Measurements from ENCODE around the gene GPHN. TPM values are rescaled to one million over a fixed set of nuclear protein-coding genes. Genes with fewer than 3 reads are reported as not detected.

GPHN gene
- total and polyA plus RNA-seq, 4 donors = 9.1 to 57.6 (median 33.9) TPM

DNA sequence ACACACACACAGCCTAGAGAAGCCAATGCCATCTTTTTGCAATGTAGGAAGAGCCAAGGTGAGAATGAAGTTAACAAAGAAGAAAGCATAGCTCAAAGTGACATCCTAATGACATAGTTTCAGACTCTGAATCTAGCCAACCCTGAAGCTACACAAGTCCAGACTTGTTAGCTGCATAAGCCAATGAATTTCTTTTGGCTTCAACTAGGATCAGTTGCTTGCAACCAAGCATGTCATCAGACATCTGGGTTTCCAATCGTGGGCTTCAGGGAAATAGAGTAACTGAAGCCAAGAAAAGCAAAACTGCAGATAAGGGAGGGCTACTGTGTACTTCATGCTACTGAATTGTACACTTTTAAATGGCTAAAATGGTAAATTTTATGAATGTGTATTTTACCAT, 4.4 kb upstream of the GPHN start:
- no peaks in the 10 kb centered on the region for H3K36me3 ChIP-seq (ENCODE audit: control insufficient read depth in 4 of 4, insufficient read depth in 4 of 4, low read length in 4 of 4)
- H3K4me3 ChIP-seq = no peak overlapping the region
- no peak overlapping the region for H3K27ac ChIP-seq (ENCODE audit: low read depth in 1 of 2, low read length in 1 of 2)
- ATAC-seq (ENCODE audit: insufficient read depth, low FRiP score) = no peak
- H3K4me1 ChIP-seq (ENCODE audit: control insufficient read depth in 5 of 5, insufficient read depth in 5 of 5, low read length in 5 of 5) = peaks cover 0 to 7% (median 0%) of the 10 kb centered on the region in 5 donors
- H3K9ac ChIP-seq (ENCODE audit: insufficient read depth in 1 of 2, low read length in 2 of 2) = no peak overlapping the region
- H3K27me3 ChIP-seq (ENCODE audit: control insufficient read depth in 3 of 3, insufficient read depth in 3 of 3, low read length in 2 of 3) = no peaks in the 10 kb centered on the region
- WGBS, 2 donors = 76 to 89% methylated on average over 1 of the region's 1 CpG
- no peaks in the 10 kb centered on the region for H3K9me3 ChIP-seq (ENCODE audit: control insufficient read depth in 4 of 4, insufficient read depth in 3 of 4, low read length in 3 of 4)
- TF ChIP-seq CTCF (IDR thresholded peaks at IDR 0.05; ENCODE audit: control extremely low read depth, extremely low read depth) = no peak
- DNase-seq = no peak

DNA sequence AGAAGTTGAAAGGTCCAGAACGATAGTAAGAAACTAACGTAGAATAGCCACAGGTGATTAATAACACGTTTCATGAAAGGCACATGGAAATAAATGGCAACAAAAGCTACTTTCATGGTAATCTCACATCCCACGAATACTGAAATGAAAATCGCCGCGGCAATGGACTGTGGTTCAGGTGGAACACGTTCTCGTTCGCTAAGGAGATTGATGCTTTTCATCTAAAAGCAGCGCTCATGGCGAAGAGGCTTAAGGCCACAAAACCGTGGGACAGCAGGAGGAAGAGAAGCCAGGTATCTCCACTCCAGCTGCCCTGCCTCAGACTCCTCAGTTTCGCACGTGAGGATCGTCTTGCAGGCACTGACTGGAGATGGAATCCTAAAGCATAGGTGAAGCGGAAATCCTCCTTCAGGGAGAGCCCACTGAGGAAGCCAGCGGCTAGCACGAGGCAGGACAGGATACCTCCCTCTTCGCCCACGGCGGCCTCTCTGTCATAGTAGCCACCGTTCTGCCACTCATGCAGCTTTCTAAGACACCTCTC, 696 bp upstream of the GPHN start:
- Histone ChIP-seq H3K27ac (ENCODE audit: low read depth in 1 of 2, low read length in 1 of 2) (peak overlapping the region; percentile 85 to 90), H3K4me3 (peak overlapping the region; percentile 52), H3K9me3 (ENCODE audit: control insufficient read depth in 4 of 4, insufficient read depth in 3 of 4, low read length in 3 of 4) (no peaks in the 10 kb centered on the region), H3K9ac (ENCODE audit: insufficient read depth in 1 of 2, low read length in 2 of 2) (peak overlapping the region; percentile 69 to 93), H3K36me3 (ENCODE audit: control insufficient read depth in 4 of 4, insufficient read depth in 4 of 4, low read length in 4 of 4) (no peaks in the 10 kb centered on the region), H3K4me1 (ENCODE audit: control insufficient read depth in 5 of 5, insufficient read depth in 5 of 5, low read length in 5 of 5) (peaks cover 0 to 16% (median 0%) of the 10 kb centered on the region in 5 donors), H3K27me3 (ENCODE audit: control insufficient read depth in 3 of 3, insufficient read depth in 3 of 3, low read length in 2 of 3) (peaks cover 0 to 13% (median 0%) of the 10 kb centered on the region in 3 donors)
- WGBS, 2 donors = 1 to 2% methylated on average over 23 of the region's 23 CpGs
- TF ChIP-seq CTCF (IDR thresholded peaks at IDR 0.05; ENCODE audit: control extremely low read depth, extremely low read depth) = no peak
- DNase-seq = no peak
- peak; percentile 12 for ATAC-seq (ENCODE audit: insufficient read depth, low FRiP score)

GRCh38 chr14:66508547-66508845, 549 bp downstream of the GPHN start:
- H3K9ac ChIP-seq (ENCODE audit: insufficient read depth in 1 of 2, low read length in 2 of 2) = peak overlapping the region; percentile 55 to 90
- no peaks in the 10 kb centered on the region for H3K36me3 ChIP-seq (ENCODE audit: control insufficient read depth in 4 of 4, insufficient read depth in 4 of 4, low read length in 4 of 4)
- peaks cover 0 to 13% (median 0%) of the 10 kb centered on the region in 3 donors for H3K27me3 ChIP-seq (ENCODE audit: control insufficient read depth in 3 of 3, insufficient read depth in 3 of 3, low read length in 2 of 3)
- peak overlapping the region; percentile 90 for H3K4me3 ChIP-seq
- ATAC-seq (ENCODE audit: insufficient read depth, low FRiP score) = no peak
- TF ChIP-seq CTCF (IDR thresholded peaks at IDR 0.05; ENCODE audit: control extremely low read depth, extremely low read depth) = no peak
- WGBS, 2 donors = 0% methylated on average over 19 of the region's 19 CpGs
- DNase-seq = no peak
- H3K27ac ChIP-seq (ENCODE audit: low read depth in 1 of 2, low read length in 1 of 2) = peak overlapping the region; percentile 88 to 97
- no peaks in the 10 kb centered on the region for H3K9me3 ChIP-seq (ENCODE audit: control insufficient read depth in 4 of 4, insufficient read depth in 3 of 4, low read length in 3 of 4)
- H3K4me1 ChIP-seq (ENCODE audit: control insufficient read depth in 5 of 5, insufficient read depth in 5 of 5, low read length in 5 of 5) = peaks cover 0 to 16% (median 0%) of the 10 kb centered on the region in 5 donors

Data from lung (tissue), 12 donors.